Heart left ventricle (tissue), 13 donors: ENCODE data around the gene MANEAL.

ENCODE experiments used
- POLR2A ChIP-seq, 2 donors: fragments of 450-650 bp; IDR thresholded peaks; one replicate each; pipeline ENCODE4 v1.6.1; 2017; ENCODE audit warnings: antibody characterized with exemption in 2 of 2, mild to moderate bottlenecking in 2 of 2, moderate library complexity in 2 of 2
- TF ChIP-seq, protein P1 (sequence below), 12 donors: fragments of 200-600 bp; sonication (generic) in 4 of 12; IDR thresholded peaks; one replicate each; pipeline versions ENCODE4 v1.5.0 to v1.8.0; 2018 to 2022; ENCODE audit warnings: antibody characterized with exemption in 12 of 12, mild to moderate bottlenecking in 5 of 12
- donor health status: ischemic (EF 13 %, LVEDD 7.1; RV severe dilation, severe dysfunction).
- donor health status: DM: no; HTN: yes; CAD: no.
- donor health status: DM: no; HTN: no; CAD: no.
- donor health status: ischemic (EF 25% LVEDD 6.9; RV normal size, moderate dysfunction).
- donor health status: ischemic (EF 25% LVEDD 5.7; RV mildly dilated, moderate dysfunction).
- donor health status: ischemic (EF 35%, LVEDD 5.7; RV mildly dilated, moderate dysfunction).
- donor health status: nonischemic (EF 11% LVEDD 7.7; RV severe dilation, severe dysfunction).
- donor health status: DM: yes; HTN: yes; CAD: no.
- donor health status: PGD.
- donor health status: ischemic (EF 29% LVEDD 5.4; RV normal size, mild dysfunction).
- donor health status: nonischemic (EF 23%, LVEDD 6.1; RV moderate dilation, normal function).

DNA sequence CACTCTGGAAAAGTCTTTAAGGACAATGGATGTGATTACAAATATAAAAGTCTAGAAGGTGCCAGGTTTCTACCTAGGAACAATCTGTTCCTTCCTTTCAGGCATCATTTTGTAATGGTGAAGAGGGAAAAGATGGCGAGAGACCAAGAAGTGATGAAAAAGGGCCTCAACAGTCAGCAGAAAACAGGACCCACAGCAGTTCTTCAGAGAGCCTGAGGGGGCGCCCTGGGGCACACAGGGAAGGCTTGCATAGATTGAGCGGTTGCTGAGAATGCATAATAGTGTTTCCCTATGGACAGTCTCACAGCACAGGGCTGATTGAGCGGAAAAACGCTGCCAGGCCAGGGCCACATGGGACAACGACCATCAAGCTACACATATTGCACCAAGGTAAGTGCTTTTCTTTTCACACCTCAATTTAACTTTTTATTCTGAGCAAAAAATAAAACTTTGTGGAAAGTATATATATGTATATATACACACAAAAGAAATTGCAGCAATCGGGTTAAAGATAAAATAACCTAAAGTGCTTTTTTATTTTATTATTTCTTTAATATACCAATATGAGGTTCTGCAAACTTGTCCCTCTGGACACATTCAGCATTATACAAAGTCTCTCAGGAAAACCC is 17.5 kb downstream of the MANEAL start:
- TF ChIP-seq, protein P1, sequence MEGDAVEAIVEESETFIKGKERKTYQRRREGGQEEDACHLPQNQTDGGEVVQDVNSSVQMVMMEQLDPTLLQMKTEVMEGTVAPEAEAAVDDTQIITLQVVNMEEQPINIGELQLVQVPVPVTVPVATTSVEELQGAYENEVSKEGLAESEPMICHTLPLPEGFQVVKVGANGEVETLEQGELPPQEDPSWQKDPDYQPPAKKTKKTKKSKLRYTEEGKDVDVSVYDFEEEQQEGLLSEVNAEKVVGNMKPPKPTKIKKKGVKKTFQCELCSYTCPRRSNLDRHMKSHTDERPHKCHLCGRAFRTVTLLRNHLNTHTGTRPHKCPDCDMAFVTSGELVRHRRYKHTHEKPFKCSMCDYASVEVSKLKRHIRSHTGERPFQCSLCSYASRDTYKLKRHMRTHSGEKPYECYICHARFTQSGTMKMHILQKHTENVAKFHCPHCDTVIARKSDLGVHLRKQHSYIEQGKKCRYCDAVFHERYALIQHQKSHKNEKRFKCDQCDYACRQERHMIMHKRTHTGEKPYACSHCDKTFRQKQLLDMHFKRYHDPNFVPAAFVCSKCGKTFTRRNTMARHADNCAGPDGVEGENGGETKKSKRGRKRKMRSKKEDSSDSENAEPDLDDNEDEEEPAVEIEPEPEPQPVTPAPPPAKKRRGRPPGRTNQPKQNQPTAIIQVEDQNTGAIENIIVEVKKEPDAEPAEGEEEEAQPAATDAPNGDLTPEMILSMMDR (IDR thresholded peaks at IDR 0.05) = peak; percentile 46 to 85 (median 72)
- no peak for TF ChIP-seq POLR2A (IDR thresholded peaks at IDR 0.05)
